Mesothelial cell of epicardium (in vitro differentiated cells): ENCODE data around the gene KCTD2. TPM values are rescaled to one million over a fixed set of nuclear protein-coding genes. Genes with fewer than 3 reads are reported as not detected.

Experiments used
- DNase-seq, 2 experiments: peaks; one replicate each; pipeline ENCODE4 v3.0.0; 2021; ENCODE audit warnings: low spot score in 2 of 2; ENCODE audit not compliant: unreplicated experiment in 2 of 2
- H3K27ac Mint-ChIP-seq: 2 replicates; pipeline ENCODE4 v1.8.0; 2021; ENCODE audit warnings: mixed read lengths
- H3K27me3 Mint-ChIP-seq: 2 replicates; pipeline ENCODE4 v1.8.0; 2021; ENCODE audit warnings: low read depth, mixed read lengths
- H3K36me3 Mint-ChIP-seq: 2 replicates; pipeline ENCODE4 v1.8.0; 2021; ENCODE audit warnings: mixed read lengths
- H3K4me1 Mint-ChIP-seq: 2 replicates; pipeline ENCODE4 v1.8.0; 2021; ENCODE audit warnings: mixed read lengths
- H3K4me3 Mint-ChIP-seq: 2 replicates; pipeline ENCODE4 v1.8.0; 2021; ENCODE audit warnings: mild to moderate bottlenecking, moderate library complexity, mixed read lengths
- H3K9me3 Mint-ChIP-seq: 2 replicates; pipeline ENCODE4 v1.8.0; 2021; ENCODE audit warnings: mixed read lengths
- CTCF ChIP-seq: fragments of 200-600 bp; sonication (generic); IDR thresholded peaks from one replicate; pipeline ENCODE4 v1.5.0; 2021; ENCODE audit warnings: antibody characterized with exemption; ENCODE audit not compliant: unreplicated experiment
- total RNA-seq: library from RNA; stranded (reverse); gene quantifications from 3 replicates; pipeline ENCODE4 v1.2.1, GENCODE V29; 2021

KCTD2 gene
- total RNA-seq, 1 donor from 2014 or later: 24.1 TPM

DNA sequence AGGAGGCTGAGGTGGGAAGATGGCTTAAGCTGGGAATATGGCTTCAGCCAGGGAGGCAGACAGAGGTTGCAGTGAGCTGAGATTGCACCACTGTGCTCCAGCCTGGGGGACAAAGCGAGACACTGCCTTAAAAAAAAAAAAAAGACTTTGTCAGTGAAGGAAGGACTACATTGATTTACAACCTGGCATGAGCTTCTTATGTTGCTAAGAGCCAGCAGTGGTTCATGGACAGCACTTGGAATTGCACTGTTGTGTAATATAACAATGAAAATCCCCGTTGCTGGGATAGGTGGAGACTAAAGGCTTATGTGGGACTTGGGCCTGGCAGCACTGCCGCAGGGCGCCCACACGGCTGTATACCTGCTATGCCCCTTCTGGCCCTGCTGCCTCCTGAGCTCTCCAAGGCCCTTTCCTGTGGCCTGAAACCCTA, 26.6 kb downstream of the KCTD2 start:
- TF ChIP-seq CTCF: no peak
- Mint-ChIP-seq H3K27me3 (no peaks in the 10 kb centered on the region), H3K9me3 (no peaks in the 10 kb centered on the region), H3K4me1 (peaks cover 12% of the 10 kb centered on the region), H3K4me3 (no peak overlapping the region), H3K36me3 (no peaks in the 10 kb centered on the region), H3K27ac (peak overlapping the region; percentile 72)
- no peak for DNase-seq

- no peaks in the 10 kb centered on the region for H3K9me3 Mint-ChIP-seq
- H3K4me1 Mint-ChIP-seq: peaks cover 19% of the 10 kb centered on the region
- H3K27me3 Mint-ChIP-seq: no peaks in the 10 kb centered on the region
- DNase-seq: no peak
- H3K27ac Mint-ChIP-seq: no peak overlapping the region
- no peak overlapping the region for H3K4me3 Mint-ChIP-seq
- H3K36me3 Mint-ChIP-seq: no peaks in the 10 kb centered on the region
- no peak for TF ChIP-seq CTCF
Measured at GRCh38 chr17:75074532-75074931, 27.5 kb downstream of the KCTD2 start.

GRCh38 chr17:75075597-75076336, 28.7 kb downstream of the KCTD2 start:
- no peak for DNase-seq
- TF ChIP-seq CTCF: no peak
- H3K27ac Mint-ChIP-seq: no peak overlapping the region
- H3K36me3 Mint-ChIP-seq: no peaks in the 10 kb centered on the region
- no peaks in the 10 kb centered on the region for H3K9me3 Mint-ChIP-seq
- H3K4me3 Mint-ChIP-seq: no peak overlapping the region
- no peaks in the 10 kb centered on the region for H3K27me3 Mint-ChIP-seq
- H3K4me1 Mint-ChIP-seq: peaks cover 19% of the 10 kb centered on the region

GRCh38 chr17:75077072-75077495, 30.1 kb downstream of the KCTD2 start:
- no peak overlapping the region for H3K4me3 Mint-ChIP-seq
- H3K9me3 Mint-ChIP-seq: no peaks in the 10 kb centered on the region
- H3K27ac Mint-ChIP-seq: no peak overlapping the region
- no peaks in the 10 kb centered on the region for H3K36me3 Mint-ChIP-seq
- no peaks in the 10 kb centered on the region for H3K27me3 Mint-ChIP-seq
- TF ChIP-seq CTCF: no peak
- H3K4me1 Mint-ChIP-seq: peaks cover 19% of the 10 kb centered on the region
- no peak for DNase-seq

GRCh38 chr17:75077496-75078283, 30.7 kb downstream of the KCTD2 start:
- no peaks in the 10 kb centered on the region for H3K27me3 Mint-ChIP-seq
- DNase-seq: no peak
- H3K4me3 Mint-ChIP-seq: no peak overlapping the region
- no peak overlapping the region for H3K27ac Mint-ChIP-seq
- H3K4me1 Mint-ChIP-seq: peaks cover 20% of the 10 kb centered on the region
- no peak for TF ChIP-seq CTCF
- no peaks in the 10 kb centered on the region for H3K36me3 Mint-ChIP-seq
- H3K9me3 Mint-ChIP-seq: no peaks in the 10 kb centered on the region
